Non-pigmented ciliary epithelial cell (primary cell): ENCODE data around the gene EXOC4.

Experiments used
- DNase-seq: peaks from one replicate; pipeline ENCODE4 v3.0.0-alpha.2; 2010; ENCODE audit warnings: low read depth

Gene EXOC4

DNA sequence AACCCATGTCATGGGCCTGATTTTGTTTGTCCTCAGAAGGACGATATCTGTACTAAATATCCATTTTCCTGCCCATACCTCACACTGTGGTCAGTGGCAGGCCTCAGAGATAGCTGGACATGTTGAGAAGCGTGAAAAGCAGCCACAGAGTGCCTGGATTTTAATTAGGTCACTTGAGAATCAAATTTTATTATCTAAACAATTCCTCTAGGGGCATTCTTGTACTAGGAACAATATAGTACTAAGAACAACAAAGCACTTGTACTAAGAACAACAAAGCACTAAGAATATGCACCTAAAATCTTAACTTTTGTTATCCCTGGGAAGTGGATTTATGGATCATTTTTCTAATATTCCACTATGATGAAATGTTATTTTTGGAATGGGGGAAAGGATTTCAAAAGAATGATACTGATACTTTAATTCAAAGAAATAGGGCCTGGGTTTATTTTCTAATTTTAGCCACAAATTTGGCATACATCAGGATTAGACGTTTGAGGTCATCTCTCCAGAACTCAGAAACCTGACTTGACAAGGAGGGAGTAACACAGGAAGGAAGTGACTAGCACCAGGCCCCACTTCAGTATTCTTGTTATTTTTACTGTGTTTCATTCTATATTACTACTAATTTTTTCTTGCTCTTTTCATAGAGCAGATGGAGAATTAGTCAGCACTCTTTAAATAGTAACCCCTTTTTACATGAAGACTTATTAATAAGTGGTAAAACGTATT is 112.2 kb downstream of the EXOC4 start:
- peak; percentile 48 for DNase-seq

DNA sequence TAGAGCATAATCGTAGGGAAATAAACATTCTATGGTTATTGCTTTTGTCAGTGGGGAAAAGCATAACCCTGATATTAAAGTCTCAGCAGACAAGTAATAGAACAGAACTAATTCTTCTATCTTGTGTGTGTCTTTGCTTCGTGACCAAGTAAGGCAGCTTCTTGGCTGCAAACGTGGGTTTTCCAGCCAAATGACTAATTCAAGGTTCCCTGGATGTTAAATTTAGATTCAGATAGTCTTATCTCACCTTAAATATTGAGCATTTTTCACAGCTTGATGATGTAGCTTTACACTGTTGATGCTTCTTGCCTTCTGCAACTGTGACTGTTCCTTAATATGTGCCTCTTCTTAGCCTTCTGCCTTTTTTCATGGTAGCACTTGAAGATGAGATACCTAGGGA is 113.0 kb downstream of the EXOC4 start:
- DNase-seq = peak; percentile 49

DNA sequence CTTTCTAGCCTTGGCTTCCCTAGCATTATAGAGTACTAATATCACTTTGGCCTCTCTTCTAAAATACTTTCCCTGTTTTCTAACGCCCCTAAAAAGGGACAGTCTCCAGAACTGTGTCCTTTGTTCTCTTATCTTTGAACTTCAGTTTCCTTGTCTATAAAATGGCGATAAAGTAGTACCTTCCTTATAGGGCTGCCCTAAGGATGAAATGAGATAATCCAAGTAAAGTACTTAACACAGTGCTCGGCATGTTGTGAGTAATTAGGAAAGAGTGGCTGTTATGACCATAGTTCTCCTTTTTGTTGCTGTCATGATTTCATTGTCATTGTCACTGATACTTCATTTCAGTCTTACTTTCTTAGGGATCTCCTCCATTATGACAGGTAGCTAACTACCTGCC is 114.7 kb downstream of the EXOC4 start:
- no peak for DNase-seq

DNA sequence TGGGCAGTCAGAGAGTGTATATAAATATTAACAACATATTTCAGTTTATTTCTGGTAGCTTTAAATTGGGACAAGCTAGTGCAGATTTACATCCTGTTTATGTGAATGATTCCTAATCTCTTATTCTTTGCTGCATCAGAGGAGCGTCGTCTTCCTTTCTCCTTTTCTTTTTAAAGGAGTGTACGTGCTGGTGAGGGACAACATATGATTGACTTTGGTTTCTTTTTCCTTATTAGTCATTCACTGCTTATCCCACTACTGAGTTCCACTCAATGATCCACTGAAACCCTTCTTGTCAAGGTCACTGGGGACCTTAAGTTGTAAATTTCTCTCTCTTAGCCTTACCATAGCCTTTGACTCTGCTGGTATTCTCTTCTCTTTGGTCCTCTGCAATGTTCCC is 116.3 kb downstream of the EXOC4 start:
- DNase-seq = no peak

DNA sequence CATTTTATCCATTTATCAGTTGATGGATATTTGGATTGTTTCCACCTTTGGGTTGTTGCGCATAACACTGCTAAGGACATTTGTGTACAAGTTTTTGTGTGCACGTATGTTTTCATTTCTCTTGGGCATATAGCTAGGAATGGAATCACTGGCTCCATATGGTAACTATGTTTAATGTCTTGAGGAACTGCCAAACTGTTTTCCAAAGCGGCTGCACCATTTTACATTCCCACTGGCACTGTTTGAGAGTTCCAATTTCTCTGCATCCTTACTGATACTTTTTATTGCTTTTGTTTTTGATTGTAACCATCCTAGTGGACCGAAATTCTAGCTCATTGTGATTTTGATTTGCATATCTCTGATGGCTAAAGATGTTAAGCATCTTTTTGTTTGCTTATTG is 118.7 kb downstream of the EXOC4 start:
- DNase-seq = no peak

DNA sequence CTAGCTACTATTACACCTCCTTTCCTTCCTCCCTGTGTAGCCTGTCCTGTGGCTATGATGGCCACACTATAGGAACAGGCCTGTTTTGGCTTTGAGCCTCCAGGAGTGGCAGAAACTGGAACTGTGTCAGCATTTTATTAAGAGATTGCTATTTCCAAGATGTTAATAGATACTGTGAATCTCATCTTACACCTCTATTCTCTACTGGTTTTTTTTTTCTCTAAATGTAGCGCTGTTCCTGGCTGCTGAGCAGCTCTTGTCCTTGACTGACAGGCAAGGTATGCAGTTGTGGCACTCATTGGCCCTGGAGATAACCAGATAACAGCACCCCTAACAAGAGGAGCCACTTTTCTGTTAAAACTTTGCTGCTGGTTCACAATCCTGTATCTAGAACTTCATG is 119.5 kb downstream of the EXOC4 start:
- no peak for DNase-seq

DNA sequence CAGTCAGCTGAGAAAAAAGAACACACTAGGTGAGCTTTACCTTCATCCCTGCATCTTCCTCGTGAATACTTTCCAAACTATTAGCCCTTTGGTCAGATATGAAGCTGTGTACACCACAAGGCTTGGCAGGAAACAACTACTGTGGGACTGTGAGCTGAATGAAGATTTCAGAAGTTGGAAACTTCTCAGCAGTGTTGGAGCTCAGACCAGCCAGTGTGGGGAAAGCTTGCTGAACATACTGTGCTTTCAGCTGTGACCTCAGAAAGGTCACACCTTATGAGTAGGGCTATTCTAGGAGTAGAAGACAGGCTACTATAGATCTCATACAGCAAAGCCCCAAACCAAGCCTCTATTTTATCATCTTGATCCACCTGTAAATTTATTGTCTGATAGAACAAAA is 123.6 kb downstream of the EXOC4 start:
- no peak for DNase-seq

DNA sequence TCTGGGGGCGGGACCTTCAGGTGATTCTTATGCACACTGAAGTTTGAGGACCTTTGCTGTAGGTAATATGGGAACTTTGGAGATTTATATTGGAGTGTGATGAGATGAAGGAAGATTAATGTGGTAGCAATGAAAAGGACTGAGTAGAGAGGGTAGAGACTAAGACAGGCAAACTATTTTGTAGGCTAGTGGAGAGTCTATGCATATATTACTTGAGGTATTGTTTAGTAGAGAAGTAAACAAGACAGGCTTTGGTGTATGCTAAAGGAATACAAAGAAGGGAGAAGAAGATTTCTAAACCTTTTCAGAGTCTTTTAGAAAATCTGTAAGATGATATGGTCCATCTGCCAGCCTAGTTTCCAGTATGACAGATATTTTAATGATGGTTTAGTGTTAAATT is 129.1 kb downstream of the EXOC4 start:
- DNase-seq = no peak

DNA sequence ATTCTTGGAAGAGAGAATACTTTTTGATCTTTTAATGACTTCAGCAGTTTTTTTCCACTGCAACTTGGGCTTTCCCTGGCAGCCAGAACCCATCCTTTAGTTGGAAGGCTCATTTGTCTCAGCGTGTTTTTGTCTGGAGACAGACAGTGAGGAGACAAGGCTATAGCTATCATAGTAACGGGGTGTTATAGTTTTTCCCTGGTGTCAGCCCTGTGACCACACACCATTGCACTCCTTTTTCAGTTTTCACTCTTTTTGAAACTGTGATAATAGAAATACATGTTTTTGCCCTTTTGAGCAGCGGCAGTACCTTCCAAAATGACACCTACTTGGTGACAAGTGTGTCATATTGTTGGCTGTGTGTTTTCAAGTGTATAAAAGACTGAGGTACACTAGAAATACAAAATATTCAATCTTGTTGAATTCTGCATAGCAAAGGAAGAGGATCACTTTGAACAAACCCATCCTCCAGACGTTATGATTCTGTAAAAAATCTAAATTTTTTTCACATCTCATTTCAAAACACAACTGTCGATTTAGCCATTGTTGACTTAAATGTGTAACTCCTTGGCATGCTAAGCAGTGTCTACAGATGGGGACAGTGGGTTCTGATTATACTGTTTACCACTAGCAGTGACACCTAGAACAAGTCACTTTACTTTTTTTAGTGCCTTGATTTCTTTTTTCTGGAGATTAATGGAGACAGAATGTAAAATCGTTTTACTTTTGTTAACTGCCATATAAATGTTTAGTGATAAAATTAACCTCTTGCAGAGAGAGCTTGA is 130.1 kb downstream of the EXOC4 start:
- DNase-seq = no peak

DNA sequence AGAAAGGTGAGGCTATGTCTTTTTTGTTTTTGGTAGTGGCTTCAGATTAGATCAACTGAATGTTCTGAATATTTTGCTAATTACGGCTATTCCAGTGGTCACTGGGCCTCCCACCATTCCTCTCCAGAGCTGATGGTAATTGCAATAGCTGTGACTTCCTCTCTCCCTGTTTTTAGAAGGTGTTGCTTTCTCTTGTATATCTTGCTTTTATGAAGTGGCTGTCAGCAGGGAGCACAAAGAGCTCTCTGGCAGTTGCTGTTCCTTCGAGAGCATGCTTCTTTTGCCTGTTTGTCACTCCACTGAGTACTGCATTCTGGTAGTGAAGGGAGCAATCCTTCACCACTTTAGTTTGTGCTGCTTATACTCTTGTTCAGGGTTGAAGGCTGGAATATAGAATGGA is 133.3 kb downstream of the EXOC4 start:
- no peak for DNase-seq

DNA sequence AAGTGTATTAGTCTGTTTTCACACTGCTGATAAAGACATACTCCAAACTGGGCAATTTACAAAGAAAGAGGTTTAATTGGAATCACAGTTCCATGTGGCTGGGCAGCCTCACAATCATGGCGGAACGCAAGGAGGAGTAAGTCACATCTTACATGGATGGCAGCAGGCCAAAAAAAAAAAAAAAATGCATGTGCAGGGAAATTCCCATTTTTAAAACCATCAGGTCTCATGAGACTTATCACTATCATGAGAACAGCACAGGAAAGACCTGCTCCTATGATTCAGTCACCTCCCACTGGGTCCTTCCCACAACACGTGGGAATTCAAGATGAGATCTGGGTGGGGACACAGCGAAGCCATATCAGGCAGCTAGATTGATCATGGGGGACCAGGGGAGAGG is 136.8 kb downstream of the EXOC4 start:
- no peak for DNase-seq

DNA sequence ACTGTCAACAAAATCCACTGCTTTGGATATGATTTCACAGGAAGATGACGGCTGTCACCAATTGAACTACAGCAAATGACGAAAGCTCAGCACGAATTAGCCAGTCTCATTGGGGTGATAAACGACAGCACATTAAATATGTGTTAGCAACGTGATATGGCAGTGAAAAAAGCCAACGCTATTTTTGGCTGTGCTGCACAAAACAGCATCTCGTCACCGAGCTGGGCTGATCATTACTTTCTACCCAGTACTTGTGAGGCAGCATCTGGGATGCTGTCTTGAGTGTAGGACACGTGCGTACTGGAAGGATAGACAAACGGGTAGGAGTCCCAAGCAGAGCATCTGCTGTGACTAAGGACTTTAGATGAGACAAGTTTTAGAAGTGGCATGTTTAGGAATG is 138.3 kb downstream of the EXOC4 start:
- no peak for DNase-seq

DNA sequence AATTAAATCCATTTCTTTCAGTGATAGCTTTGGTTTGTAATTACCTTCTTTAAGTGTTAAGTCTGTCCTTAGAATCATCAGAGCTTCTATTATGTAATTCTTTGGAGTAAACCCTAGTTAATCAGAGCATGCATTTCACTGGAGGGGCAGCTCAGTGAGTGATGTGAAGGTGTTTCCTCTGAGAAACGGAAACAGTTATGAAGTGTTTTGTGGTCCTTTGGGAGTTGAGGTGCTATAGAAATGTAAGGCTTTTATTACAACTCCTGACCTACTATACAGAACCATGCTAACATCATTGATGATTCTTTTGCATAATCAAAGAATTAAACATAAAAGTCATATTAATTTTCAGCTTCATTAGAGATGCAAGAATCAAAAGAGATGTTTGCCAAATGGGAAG is 141.5 kb downstream of the EXOC4 start:
- DNase-seq = no peak

DNA sequence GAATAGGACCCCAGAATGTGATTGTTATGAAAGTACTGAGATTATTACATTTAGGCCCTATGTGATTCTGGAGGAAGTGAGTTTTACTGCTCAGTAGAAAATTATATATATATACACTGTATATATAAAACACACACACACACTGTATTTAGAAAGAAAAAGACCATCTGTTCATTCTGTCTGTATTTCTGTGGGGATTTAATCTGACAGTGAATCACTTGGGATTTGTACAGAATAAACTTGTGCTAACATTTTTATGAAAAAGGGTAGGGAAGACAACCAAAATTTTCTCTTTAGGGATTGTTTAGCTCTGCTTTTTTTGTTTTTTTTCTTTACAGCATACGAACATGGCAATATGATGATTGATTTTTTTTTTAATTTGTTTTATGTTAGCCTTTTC is 142.7 kb downstream of the EXOC4 start:
- DNase-seq = no peak

DNA sequence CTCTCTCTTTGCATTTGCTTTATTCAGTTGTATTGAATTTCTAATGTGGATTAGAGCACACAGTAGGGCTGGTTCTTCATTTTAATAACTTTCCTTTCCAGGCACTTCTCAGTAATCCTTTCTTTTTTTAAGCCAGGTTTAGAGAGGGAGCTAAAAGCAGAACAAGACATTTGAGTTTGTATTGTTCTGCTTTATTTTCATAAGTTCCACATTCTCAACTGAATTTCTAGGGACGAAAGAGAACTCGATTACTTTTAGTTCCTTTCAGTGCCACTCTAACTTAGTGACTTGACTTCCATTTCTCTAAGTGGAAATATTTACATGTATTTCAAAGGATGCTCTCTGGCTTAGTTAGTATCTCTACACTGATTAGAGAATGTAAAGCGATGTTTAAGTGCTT is 145.6 kb downstream of the EXOC4 start:
- no peak for DNase-seq

DNA sequence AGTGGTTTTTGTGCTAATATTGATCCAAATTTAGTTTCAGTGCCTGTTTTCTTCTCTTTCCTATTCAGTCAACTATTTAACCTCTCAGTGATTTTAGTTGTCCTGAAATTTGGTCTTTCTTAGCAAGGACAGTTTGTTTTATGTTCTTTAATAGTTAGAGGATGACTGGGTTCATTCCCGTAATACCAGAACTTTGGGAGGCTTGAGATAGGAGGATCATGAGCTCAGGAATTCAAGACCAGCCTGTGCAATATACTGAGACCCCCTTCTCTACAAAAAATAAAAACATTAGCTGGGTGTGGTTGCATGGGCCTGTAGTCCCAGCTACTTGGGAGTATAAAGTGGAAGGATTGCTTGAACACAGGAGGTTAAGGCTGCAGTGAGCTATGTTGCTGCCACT is 148.3 kb downstream of the EXOC4 start:
- no peak for DNase-seq

DNA sequence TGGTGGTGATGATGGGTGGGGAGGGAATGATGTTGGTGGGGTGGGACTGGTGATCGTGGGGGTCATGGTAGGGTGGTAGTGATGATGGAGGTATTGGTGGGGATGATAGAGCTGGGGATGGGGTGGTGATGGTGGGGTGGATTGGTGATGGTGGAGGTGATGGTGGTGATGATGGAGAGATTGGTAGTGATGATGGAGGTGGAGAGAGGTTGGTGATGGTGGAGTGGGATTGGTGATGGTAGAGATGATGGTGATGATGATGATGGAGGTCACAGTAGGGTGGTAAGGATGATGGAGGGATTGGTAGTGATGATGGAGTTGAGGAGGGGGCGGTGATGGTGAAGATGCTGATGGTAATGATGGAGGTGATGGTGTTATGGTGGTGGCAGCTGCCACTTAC is 155.3 kb downstream of the EXOC4 start:
- DNase-seq = no peak

DNA sequence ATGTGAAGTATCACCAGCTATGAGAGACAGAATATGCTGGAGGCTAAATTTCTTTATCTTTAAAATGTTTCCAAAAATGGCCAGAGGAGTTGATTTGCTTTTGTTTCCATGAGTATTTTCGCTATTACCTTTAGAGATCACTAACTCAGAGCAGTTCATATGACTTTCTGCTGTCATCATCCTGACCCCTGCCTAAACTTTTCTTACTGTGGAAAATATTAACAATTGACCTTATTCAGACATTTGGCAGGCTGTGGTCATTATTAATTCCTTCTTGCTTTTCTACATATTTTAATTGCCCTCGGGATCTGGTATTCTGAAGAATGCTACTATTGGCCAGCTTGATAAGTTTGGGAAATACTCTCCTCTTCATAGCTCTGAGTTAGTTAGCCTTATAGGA is 156.5 kb downstream of the EXOC4 start:
- no peak for DNase-seq

DNA sequence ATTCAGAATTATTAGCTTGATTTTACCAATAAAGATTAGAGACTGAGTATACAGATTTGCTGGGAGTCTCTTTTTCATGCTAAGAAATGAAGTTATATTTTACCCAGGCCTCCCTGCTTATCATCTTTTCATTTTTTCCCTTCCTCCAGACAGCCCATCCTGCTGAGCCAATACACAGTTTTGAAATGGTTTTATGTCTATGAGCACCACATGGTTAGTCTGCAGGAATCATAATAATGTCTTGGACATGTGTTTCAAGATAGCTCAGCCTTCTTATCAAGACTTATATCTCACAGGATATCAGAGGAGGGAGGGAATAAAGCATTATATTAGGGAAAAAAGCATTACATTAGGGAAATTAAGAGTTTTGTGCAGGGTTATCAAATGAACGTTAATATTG is 157.1 kb downstream of the EXOC4 start:
- DNase-seq = no peak

DNA sequence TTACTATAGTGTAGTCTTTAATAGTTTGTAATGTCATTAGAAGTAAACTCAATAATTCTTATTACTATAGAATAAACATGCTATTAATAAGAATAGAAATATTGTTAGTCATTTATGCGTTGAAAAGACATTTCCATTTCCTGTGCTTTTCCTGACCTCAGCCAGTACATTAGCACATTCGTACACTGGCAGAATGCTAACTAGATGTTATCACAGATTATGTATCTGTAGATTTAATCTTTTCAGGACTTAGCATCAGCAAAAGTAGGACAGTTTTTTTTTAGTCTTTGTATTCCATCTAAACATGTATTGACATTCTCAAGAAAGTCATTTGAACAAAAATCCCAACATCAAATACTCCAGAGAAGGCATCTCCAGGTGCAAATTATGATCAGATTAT is 158.5 kb downstream of the EXOC4 start:
- DNase-seq = no peak

DNA sequence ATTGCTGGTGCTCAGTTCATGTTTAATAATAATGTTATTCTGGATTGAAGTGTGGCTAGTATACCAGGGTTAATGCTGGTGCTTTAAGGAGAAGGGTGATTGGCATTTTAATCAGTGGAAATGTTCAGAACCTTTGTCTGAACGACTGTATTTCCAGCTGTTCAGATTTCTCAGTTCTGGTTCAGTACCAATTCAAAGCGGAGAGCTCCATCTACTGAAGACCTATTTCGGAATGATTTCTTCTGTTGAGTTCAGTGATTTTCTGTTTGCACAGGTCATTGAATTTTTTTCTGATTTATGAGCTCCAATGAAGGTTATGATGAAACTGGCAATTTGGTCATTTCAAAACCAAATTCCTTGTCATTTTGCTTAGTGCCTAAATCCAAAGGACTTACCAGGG is 160.1 kb downstream of the EXOC4 start:
- no peak for DNase-seq

DNA sequence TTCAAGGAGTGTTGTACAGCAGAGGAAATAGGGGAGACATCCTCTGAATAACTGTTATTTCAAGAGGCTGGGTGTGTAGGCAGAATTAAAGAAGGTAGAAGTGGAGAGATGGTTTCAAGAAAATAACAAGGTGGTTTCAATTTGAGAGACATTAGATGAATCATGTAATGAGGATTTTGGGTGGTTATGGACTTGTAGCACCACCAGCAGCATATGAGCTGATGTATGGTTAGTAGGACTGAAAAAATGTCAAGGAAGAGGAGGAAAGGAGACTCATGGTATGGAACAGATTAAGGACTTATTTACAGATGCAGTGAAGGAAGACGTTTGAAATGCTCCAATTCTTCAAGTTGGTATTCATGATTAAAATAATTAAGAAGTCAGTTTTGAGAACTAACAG is 166.2 kb downstream of the EXOC4 start:
- no peak for DNase-seq

DNA sequence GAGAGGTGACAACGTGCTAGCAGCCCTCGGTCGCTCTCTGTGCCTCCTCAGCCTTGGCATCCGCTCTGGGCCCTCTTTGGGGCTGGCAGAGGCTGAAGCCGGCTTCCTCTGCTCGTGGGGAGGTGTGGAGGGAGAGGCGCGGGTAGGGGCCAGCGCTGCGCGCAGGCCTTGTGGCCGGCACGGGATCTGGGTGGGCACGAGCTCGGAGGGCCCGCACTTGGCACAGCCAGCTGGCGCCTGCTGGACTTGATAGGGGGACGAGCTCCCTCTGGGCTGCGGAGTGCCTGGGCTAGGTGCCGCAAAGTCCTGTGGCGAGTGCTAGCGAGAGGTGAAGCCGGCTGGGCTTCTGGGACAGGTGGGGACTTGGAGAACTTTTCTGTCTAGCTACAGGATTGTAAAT is 170.7 kb downstream of the EXOC4 start:
- no peak for DNase-seq

DNA sequence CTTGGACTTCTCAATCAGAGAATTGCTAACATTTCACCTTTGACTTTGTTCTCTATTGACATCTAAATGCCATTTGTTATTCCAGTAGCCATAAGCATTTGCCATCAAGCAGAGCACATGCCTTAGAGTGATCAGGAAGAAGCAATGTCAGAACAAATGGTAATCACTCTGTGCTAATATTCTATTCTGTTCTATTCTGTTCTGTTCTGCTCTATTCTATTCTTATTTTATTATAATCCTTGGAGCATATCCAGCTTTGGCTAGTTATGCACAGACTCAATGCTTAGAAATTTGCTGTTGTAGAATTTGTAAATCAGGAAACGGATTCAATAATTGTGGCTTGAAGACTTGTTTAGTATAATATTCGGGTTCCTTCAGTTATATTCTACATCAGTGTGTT is 175.4 kb downstream of the EXOC4 start:
- no peak for DNase-seq
